Endometrium (tissue), 2 donors: ENCODE results near the gene CSF1R.
"Not testable (repeated sequence)": the region's sequence is repeated elsewhere in the genome, so short reads cannot be mapped to it uniquely, and the experiment has no call there.

Experiments used
- FAIRE-seq: peaks from 2 replicates; lab custom pipeline; 2012; peaks lifted over from hg19 to GRCh38; lab: Jason Lieb, UNC
- donor health status: control.
- donor health status: control.

The CSF1R gene

DNA sequence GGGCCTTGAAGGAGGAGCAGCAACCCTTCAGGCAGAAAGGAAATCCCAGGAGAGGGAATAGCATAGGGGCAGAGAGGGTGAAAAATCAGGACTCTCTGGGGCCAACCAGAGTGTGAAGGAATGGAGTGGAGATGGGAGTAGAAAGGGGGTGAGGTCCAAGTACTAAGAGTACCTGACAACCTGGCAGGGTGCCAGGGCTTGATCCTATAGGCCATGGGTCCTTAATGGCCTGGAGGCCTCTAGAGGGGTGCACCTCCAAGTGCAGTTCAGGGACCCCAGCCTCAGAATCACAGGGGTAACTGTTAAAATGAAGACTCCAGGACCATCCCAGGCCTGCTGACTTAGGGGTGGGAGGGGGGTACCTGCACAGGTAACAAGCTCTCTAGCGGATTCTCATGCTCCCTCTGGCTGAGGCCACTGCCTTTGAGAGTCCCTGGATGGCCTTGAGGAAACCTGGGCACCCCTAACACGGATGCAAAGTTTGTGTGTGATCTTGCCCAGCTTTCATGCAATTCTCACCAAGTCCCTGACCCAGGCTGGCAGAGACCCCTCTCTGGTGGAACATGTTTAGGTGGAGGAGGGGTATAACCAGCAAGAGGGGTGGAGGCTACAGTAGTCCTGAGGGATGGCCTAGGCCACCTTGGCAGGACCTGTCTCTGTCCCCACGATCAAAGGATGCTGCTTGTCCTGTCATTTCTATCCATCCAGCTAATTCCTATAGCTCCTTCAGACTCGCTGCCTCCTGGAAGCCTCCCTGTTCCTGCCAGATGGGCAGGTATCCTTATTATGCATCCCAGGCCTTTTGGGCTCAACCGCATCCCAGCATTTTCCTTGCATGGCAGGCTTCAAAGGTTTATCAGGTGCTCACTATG lies 17.6 kb upstream of the CSF1R start:
- no peak for FAIRE-seq

- FAIRE-seq = no peak
Measured at GRCh38 chr5:150101023-150101422, 14.7 kb upstream of the CSF1R start.

DNA sequence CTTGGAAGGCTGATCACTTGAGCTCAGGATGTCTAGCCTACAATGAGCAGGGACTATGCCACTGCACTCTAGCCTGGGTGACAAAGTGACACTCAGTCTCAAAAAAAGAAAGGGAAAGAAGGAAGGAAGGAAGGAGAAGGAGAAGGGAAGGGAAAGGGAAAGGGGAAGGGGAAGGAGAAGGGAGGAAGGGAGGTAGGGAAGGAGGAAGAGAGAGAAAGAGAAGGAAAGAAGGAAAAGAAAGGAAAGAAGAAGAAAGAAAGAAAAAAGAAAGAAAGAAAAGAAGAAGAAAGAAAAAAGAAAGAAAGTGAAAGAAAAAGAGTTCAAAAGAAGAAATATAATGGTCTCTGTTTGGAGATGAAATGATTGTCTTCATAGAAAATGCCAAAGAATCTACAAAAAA lies 10.8 kb upstream of the CSF1R start:
- FAIRE-seq = no peak

DNA sequence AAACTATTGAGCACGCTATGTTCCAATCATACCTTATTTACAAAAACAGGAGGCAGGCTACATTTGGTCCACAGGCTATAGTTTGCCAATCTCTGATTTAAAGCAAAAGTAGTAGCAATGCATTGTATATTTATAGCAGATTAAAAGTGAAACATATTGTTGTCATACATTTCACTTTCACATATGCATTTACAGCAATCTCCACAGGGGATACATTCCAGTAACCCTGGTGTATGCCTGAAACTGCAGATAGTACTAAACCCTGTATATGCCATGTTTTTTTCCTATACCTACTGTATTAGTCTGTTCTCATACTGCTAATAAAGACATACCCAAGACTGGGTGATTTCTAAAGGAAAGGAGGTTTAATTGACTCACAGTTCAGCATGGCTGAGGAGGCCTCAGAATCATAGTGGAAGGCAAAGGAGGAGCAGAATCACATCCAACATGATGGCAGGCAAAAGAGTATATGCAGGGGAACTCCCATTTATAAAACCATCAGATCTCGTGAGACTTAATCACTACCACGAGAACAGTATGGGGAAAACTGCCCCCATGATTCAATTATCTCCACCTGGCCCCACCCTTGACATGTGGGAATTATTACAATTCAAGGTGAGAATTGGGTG lies 5.9 kb upstream of the CSF1R start:
- no peak for FAIRE-seq

DNA sequence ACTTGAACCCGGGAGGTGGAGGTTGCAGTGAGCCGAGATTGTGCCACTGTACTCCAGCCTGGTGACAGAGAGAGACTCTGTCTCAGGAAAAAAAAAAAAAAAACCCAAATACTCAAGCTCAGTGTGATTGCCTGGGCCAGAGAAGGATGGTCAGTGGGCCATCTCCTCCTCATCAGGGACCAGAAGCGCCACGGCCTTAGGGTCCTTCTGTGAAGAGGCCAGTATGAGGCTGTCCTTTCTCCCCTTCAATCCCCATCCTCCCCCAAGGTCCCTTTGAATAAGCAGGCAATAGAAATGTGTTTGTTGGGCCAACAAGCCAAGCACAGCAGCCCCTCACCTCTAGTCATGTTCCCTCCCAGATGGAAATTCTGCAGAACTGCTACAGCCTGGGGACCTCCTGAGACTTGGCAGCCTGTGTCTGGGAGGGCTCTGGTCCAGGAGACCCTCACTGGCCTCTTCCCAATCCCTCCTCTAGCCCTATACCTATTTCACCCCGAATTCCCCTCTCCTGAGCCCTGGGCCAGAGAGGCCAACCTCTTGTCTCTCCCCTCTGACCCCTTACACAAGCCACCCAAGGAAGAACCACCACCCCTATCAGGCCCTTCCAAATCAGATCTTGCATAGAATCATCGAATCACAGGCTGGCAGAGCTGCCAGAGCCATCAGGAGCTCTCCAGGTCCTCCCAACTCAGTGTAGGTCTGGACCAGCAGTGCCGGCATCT lies 1.0 kb downstream of the CSF1R start:
- FAIRE-seq = no peak

DNA sequence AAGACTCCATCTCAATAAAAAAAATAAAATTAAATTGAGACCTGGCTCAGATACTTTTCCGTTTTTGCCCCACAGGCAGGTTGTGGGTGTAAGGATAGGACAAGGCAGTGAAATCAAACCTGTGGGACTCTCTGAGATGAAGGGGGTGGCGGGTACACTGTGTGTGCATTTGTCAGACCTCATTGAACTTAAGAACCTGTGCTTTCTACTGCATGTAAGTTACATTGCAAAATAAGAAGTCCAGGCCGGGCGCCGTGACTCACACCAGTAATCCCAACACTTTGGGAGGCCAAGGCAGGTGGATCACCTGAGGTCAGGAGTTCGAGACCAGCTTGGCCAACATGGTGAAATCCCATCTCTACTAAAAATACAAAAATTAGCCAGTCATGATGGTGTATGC lies 1.6 kb downstream of the CSF1R start:
- not testable (repeated sequence) for FAIRE-seq

DNA sequence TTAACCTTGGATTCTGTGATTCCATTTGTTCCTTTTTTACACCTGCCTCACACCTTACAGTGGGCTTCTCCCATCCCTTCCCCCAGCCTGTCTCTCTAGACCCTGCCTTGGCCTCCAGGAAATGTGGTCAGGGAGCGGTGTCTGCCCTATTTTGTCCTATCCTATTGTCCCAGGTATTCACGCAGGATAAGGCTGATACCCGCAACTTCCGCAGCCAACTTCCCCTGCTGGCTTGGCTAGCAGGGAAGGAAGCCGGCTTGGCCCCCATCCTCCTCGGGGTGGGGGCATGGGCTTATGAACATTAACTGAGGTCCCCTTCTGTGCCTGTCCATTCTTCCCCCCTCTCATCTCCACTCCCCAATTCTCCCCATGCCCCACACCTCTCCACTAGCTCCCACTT lies 3.5 kb downstream of the CSF1R start:
- no peak for FAIRE-seq

- no peak for FAIRE-seq
Measured at GRCh38 chr5:150082374-150082773, 4.0 kb downstream of the CSF1R start.

DNA sequence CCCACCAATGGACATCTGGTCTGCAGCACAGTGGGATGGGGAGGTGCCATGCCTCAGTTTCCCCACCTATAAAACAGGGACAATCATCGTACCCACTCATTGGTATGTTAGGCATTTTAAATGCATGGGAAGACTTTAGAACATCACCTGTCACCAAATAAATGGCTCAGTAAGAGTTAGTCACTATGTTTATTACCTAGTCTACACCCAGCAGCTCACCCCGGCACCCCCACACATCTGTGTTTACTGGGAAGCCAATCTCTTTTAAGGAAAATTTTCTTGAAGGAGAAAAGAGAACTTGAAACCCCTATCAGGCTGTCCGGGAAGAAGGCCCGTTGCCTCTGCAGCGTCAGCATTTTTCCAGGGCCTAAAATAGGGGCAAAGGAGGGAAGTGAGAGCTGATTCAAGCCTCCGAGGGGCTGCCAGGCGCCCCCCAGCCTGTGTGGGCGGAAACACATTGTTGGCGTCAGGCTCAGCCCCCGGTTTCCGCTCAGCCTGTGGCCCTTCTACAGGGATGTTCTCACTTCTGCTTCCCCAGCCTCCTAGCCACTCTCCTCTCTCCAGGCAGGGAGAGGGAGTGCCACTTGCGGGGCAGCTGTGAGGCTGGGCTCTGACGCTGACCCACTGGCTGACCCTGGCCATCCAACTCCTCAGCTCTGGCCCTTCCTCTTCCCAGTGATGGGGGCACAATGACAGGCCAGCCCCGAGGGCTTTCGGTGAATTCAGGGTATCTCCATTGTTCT lies 4.6 kb downstream of the CSF1R start:
- FAIRE-seq = no peak

- no peak for FAIRE-seq
Measured at GRCh38 chr5:150080696-150081435, 5.5 kb downstream of the CSF1R start.

- no peak for FAIRE-seq
Measured at GRCh38 chr5:150079909-150080461, 6.4 kb downstream of the CSF1R start.

DNA sequence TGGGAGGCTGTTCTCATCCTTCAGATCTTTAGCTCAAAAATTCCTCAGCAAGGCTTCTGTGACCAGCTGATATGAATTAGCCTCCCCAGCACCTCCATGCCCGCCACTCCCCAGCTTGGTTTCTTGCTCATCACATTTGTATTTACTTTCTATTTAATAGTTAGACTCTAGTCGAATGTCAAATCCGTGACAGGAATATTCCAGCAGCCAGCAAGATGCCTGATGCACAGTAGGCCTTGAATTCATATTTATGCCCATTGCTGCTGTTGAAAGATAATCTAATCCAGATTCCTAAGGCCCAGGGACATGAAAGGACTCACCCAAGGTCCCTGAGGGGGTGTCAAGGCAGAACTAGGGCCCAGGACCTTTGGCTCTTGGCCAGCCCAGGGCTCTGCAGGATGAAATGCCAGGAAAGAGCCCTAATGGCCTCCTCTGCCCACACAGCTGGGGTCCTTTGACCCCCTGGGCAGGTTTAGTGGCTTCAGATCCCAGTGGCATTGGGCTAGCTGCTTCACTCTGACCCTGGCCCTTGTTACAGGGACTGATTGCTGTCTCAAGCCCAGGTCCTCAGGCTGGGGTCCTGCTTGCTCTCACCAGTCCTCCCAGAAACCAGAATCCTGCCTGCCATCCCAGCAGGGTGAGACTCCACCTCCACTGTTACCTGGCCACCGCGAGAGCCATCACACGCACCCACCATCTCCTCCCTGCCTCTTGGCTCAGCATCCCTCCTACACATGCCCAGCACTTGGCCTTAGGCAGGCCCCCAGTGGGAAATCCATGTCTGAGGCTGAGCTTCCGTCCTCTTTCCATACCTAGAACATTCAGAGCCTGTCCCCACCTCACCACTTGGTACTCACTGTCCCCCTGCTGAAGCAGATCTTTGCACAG lies 7.3 kb downstream of the CSF1R start:
- no peak for FAIRE-seq

GRCh38 chr5:150077996-150078801 lies 8.2 kb downstream of the CSF1R start:
- no peak for FAIRE-seq

DNA sequence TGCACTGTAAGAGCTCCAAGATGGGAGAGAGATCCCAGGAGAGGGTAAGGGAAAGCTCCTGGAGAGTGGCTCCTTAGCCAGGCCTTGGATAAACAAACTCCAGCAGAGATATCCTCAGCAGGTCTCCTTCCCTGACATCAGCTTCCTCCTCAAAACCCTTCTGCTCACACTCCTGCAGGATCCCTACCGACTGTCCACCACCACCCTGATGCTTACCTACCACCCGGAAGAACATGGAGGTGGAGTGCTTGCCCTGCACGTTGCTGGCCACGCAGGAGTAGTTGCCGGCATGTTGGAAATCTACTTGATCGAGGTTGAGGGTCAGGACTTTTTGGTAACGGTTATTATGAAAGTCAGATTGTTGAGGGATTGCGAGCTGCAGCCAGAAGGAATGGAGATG lies 9.3 kb downstream of the CSF1R start:
- FAIRE-seq = no peak

GRCh38 chr5:150075806-150076205 lies 10.5 kb downstream of the CSF1R start:
- FAIRE-seq = no peak

DNA sequence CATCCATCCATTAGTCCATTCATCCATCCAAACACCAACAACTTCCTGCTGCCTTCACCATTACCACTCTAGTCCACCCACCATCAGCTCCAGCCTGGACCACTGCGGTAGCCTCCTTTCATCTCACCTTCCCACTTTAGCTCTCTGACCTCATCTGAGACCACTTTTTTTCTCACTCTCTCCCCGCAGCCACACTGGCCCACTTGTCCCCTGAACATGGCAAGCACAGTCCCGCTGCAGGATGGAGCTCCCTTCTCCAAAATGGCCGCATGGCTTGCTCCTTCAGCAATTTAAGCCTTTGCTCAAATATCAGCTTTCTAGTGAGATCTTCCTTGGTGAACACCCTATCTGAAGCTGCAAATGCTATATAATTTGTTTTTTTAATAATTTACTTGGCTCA lies 11.1 kb downstream of the CSF1R start:
- no peak for FAIRE-seq

DNA sequence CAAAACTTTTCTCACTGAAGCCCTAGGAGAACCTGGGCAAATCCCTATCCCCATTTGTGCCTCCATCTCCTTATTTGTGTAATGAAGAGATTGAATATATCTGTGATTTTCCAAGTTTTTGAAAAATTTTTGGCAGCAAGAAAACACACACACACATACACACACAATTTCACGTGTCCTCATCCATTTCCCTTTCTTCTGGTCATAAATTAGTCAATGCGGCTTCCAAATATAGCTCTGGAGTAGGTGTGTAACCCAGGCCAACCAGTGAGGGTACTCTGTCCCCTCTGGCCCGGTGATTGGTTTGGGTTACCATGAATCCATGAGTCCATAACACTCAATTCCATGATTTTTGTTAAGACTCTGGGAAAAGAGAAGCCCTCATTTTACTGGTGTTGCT lies 12.7 kb downstream of the CSF1R start:
- no peak for FAIRE-seq

DNA sequence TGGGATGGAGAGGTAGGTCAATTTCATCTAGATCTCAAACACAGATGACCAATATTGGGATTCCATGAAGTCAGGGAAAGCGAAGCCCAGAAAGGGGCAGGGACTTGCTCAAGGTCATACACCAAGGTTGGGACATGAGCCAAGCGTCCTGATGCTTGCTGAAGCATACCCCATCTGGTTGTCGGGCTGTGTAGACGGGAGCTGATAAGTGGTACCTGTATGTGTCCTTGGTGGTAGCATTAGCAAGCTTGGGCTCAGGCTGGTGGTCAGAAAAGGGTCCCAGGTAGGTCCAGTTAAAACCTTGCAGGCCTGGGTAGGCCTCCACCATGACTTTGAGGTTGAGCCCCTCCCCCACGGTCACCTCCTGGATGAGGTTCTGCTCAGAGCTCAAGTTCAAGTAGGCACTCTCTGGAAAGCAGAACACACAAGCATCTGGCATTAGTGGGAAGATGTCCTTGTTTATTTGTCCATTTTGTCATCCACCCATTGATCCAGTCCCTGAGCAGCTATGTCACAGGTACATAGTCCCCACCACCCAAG lies 13.2 kb downstream of the CSF1R start:
- no peak for FAIRE-seq

GRCh38 chr5:150070821-150071220 lies 15.5 kb downstream of the CSF1R start:
- no peak for FAIRE-seq
